ENCODE measurements around the gene LRIT3.
"Not testable (repeated sequence)": the region's sequence is repeated elsewhere in the genome, so short reads cannot be mapped to it uniquely, and the experiment has no call there.

DNA sequence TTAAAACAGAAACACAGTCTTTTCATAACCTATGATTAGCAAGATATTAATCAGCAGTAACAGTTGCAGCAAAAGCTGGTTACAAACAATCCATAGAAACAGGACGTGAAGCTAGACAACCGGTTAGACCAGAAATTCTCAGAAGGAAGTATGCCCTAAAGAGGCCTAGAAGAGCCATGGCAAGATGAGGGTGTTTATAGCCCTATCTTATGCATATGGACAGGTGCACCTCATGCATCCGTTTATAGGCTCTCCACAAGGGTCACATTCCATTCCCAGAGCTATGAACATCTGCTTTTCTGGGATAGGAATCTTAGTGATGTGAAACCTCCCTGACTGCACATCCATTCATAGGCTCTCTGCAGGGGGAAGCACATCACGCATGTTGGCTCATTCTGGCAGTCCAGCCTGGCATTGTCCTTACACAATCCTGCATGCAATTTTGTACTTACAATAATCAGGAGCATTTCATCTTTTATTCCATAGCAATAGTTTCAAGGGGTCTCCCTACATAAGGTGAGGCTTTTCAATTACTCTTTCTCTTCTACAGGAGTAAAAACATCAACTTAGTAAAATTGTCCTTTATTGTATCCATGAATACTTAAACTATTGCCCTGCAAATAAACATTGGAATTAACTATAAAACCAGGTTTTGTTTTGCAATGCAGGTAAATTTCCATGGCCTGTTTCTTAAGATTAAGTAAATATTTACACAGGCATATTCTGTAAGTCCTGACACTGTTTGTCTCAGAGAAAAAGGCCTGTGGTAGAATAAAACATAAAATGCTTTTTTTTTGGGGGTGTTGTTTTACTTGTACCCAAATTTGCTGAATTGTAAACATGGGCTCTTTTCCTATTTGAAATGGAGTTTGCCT is 11.8 kb downstream of the LRIT3 start:
- TF ChIP-seq, protein P1, sequence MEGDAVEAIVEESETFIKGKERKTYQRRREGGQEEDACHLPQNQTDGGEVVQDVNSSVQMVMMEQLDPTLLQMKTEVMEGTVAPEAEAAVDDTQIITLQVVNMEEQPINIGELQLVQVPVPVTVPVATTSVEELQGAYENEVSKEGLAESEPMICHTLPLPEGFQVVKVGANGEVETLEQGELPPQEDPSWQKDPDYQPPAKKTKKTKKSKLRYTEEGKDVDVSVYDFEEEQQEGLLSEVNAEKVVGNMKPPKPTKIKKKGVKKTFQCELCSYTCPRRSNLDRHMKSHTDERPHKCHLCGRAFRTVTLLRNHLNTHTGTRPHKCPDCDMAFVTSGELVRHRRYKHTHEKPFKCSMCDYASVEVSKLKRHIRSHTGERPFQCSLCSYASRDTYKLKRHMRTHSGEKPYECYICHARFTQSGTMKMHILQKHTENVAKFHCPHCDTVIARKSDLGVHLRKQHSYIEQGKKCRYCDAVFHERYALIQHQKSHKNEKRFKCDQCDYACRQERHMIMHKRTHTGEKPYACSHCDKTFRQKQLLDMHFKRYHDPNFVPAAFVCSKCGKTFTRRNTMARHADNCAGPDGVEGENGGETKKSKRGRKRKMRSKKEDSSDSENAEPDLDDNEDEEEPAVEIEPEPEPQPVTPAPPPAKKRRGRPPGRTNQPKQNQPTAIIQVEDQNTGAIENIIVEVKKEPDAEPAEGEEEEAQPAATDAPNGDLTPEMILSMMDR (conservative IDR thresholded peaks at IDR 0.05), result not testable (repeated sequence)
- not testable (repeated sequence) for TF ChIP-seq EZH2 (IDR thresholded peaks at IDR 0.05; ENCODE audit: low read depth)

All from PC-9 (cell line).